Vagina (tissue), 2 donors: ENCODE results near the gene CABP5. TPM values are rescaled to one million over a fixed set of nuclear protein-coding genes. Genes with fewer than 3 reads are reported as not detected.
"Not testable (repeated sequence)": the region's sequence is repeated elsewhere in the genome, so short reads cannot be mapped to it uniquely, and the experiment has no call there.

Source experiments
- DNase-seq, 2 donors: peaks; one replicate each; pipeline ENCODE4 v3.0.0-alpha.2; 2017; ENCODE audit errors: extremely low spot score in 2 of 2
- H3K27ac ChIP-seq: fragments of 200-600 bp; sonication (generic); one replicate; pipeline ENCODE4 v1.5.1; 2019
- H3K27me3 ChIP-seq: fragments of 200-600 bp; sonication (generic); one replicate; pipeline ENCODE4 v1.5.1; 2019
- H3K36me3 ChIP-seq, 2 donors: fragments of 200-600 bp; sonication (generic); one replicate each; pipeline ENCODE4 v1.5.1; 2017 to 2019
- H3K4me1 ChIP-seq: fragments of 200-600 bp; sonication (generic); one replicate; pipeline ENCODE4 v1.5.1; 2019
- H3K4me3 ChIP-seq, 2 donors: fragments of 200-600 bp; sonication (generic); 1 replicate in 1 of 2; 2 replicates in 1 of 2; pipeline ENCODE4 v1.5.1; 2016 to 2019
- H3K9me3 ChIP-seq: fragments of 200-600 bp; sonication (generic); one replicate; pipeline ENCODE4 v1.5.1; 2019
- POLR2A ChIP-seq, 2 donors: fragments of 450-650 bp; IDR thresholded peaks; one replicate each; pipeline ENCODE4 v1.6.1; 2017; ENCODE audit warnings: antibody characterized with exemption in 2 of 2, mild to moderate bottlenecking in 2 of 2, moderate library complexity in 2 of 2
- POLR2AphosphoS5 ChIP-seq, 2 donors: sonication (generic); formaldehyde crosslinking; IDR thresholded peaks; one replicate each; pipeline ENCODE4 v1.9.0; 2017; ENCODE audit warnings: antibody characterized with exemption in 2 of 2, mild to moderate bottlenecking in 2 of 2, low read depth in 1 of 2; ENCODE audit not compliant: insufficient read depth in 1 of 2
- intact Hi-C: fragments of 100-400 bp; cut with DNase I; formaldehyde crosslinking; loops from one replicate; pipeline ENCODE4 v1.15.1; 2023
- total RNA-seq: library from RNA; depleted of rRNA; stranded (reverse); fragments of >200 nt; gene quantifications from one replicate; pipeline ENCODE4 v1.2.3, GENCODE V29; 2016
- TF ChIP-seq, protein P1 (sequence below), 3 experiments: fragments of 450-650 bp in 2 of 3; fragments of 200-600 bp in 1 of 3; sonication (generic) in 1 of 3; IDR thresholded peaks; one replicate each; pipeline ENCODE4 v1.5.1; 2017 to 2019; ENCODE audit warnings: antibody characterized with exemption in 3 of 3, mild to moderate bottlenecking in 2 of 3, moderate library complexity in 2 of 3

The CABP5 gene
- total RNA-seq, 1 donor from 2014 or later = not detected

DNA sequence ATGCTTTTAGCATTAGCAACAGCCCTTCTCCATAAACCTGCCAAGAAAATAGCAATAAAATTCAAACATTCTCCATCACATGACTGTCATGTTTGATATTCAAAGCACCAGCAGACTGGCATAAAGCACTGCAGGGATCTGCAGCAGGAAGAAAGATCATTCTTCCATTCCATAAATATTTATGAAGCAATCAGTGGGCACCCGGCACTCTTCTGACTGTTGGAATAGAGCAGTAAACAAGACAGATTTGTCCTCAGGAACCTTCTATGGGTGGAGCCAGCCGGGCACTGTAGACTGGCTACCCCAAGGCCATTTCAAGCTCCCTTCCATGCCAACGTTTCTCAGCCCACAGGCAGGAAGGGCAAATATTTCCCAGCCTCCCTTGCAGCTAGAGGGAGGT, 41.2 kb upstream of the CABP5 start:
- Histone ChIP-seq H3K9me3 (no peaks in the 10 kb centered on the region), H3K4me1 (no peaks in the 10 kb centered on the region), H3K4me3 (no peak overlapping the region), H3K27me3 (no peaks in the 10 kb centered on the region), H3K27ac (no peak overlapping the region), H3K36me3 (no peaks in the 10 kb centered on the region)
- TF ChIP-seq, protein P1, sequence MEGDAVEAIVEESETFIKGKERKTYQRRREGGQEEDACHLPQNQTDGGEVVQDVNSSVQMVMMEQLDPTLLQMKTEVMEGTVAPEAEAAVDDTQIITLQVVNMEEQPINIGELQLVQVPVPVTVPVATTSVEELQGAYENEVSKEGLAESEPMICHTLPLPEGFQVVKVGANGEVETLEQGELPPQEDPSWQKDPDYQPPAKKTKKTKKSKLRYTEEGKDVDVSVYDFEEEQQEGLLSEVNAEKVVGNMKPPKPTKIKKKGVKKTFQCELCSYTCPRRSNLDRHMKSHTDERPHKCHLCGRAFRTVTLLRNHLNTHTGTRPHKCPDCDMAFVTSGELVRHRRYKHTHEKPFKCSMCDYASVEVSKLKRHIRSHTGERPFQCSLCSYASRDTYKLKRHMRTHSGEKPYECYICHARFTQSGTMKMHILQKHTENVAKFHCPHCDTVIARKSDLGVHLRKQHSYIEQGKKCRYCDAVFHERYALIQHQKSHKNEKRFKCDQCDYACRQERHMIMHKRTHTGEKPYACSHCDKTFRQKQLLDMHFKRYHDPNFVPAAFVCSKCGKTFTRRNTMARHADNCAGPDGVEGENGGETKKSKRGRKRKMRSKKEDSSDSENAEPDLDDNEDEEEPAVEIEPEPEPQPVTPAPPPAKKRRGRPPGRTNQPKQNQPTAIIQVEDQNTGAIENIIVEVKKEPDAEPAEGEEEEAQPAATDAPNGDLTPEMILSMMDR (IDR thresholded peaks at IDR 0.05) = no peak
- TF ChIP-seq POLR2A (IDR thresholded peaks at IDR 0.05) = no peak
- TF ChIP-seq POLR2AphosphoS5 (IDR thresholded peaks at IDR 0.05; ENCODE audit: insufficient read depth in 1 of 2, low read depth in 1 of 2) = no peak
- DNase-seq = no peak
- intact Hi-C loops = no loop called here

DNA sequence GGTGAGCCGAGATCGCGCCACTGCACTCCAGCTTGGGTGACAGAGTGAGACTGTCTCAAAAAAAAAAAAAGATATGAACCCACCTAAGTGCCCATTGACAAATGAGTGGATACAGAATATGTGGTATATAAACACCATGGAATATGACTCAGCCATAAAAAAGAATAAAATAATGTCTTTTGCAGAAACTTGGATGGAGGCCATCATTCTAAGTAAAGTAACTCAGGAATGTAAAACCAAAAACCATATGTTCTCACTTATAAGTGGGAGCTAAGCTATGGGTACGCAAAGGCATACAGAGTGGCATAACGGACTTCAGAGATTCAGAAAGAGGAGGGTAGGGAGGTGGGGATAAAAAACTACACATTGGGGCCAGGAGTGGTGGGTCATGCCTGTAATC, 37.2 kb upstream of the CABP5 start:
- H3K27ac ChIP-seq = no peak overlapping the region
- no peaks in the 10 kb centered on the region for H3K4me1 ChIP-seq
- no peaks in the 10 kb centered on the region for H3K9me3 ChIP-seq
- intact Hi-C loops = no loop called here
- DNase-seq = no peak
- no peak overlapping the region for H3K4me3 ChIP-seq
- peaks cover 0 to 4% of the 10 kb centered on the region in 2 donors for H3K36me3 ChIP-seq
- TF ChIP-seq POLR2AphosphoS5 (IDR thresholded peaks at IDR 0.05; ENCODE audit: insufficient read depth in 1 of 2, low read depth in 1 of 2) (no peak), POLR2A (IDR thresholded peaks at IDR 0.05) (no peak)
- TF ChIP-seq, protein P1 (IDR thresholded peaks at IDR 0.05) = no peak
- H3K27me3 ChIP-seq = no peaks in the 10 kb centered on the region

DNA sequence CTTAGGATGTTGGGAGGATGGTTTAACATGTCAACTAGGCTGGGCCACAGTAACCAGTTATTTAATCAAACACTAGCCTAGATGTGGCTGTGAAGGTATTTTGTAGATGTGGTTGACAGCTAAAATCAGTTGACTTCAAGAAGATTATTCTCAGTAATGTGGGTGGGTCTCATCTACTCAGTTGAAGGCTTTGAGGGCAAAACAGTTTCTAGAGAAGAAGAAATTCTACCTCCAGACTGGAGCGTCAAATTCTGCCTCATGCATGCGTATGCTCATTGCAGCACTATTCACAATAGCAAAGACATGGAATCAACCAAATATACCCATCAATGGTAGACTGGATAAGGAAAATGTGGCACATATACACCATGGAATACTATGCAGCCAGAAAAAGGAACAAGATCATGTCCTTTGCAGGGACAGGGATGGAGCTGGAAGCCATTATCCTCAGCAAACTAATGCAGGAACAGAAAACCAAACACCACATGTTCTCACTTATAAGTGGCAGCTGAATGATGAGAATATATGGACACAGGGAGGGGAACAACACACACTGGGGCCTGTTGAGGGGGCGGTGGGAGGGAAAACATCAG, 26.4 kb upstream of the CABP5 start:
- DNase-seq, H3K36me3 ChIP-seq, H3K4me1 ChIP-seq, H3K9me3 ChIP-seq, H3K4me3 ChIP-seq, intact Hi-C loops, H3K27me3 ChIP-seq, H3K27ac ChIP-seq: not testable (repeated sequence)

DNA sequence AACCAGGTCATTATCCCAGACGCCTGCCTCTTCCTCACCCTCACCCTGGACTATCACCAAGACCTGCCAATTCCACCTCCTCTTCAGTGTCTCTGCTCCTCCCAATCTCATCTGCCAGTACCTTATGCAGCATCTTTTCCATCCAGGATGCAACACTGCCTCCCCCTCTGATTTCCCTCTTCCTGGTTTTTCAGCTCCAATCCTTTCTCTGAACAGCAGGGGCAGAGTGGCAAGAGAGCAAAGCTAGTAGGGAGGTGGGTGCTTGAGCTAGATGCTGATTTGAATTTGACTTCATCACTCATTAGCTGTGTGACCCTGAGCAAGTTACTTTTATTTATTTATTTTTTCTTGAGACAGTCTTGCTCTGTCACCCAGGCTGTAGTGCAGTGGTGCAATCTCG, 25.6 kb upstream of the CABP5 start:
- TF ChIP-seq, protein P1 (IDR thresholded peaks at IDR 0.05) = no peak
- TF ChIP-seq POLR2A (IDR thresholded peaks at IDR 0.05) (no peak), POLR2AphosphoS5 (IDR thresholded peaks at IDR 0.05; ENCODE audit: insufficient read depth in 1 of 2, low read depth in 1 of 2) (no peak)
- no peaks in the 10 kb centered on the region for H3K27me3 ChIP-seq
- no peaks in the 10 kb centered on the region for H3K9me3 ChIP-seq
- DNase-seq = no peak
- no peaks in the 10 kb centered on the region for H3K4me1 ChIP-seq
- H3K27ac ChIP-seq = no peak overlapping the region
- intact Hi-C loops = no loop called here
- H3K36me3 ChIP-seq = no peaks in the 10 kb centered on the region
- H3K4me3 ChIP-seq = no peak overlapping the region

DNA sequence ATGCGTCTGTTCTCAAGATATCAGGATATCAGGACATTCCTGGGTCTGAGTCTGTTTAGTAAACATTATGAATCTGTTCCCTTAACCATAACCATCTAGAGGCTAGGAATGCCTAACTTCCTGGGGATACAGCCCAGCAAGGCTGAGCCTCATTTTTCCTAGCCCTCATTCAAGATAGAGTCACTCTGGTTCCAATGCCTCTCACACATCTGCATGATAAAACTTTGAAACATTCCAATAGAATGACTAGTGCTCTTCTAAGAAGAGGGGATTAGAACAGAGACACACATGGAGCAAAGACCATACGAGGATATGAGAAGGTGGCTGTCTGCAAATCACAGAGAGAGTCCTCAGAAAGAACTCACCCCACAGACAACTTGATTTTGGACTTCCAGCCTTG, 20.6 kb upstream of the CABP5 start:
- intact Hi-C loops = no loop called here
- Histone ChIP-seq H3K27me3 (no peaks in the 10 kb centered on the region), H3K4me3 (no peak overlapping the region), H3K9me3 (no peaks in the 10 kb centered on the region), H3K36me3 (no peaks in the 10 kb centered on the region), H3K4me1 (no peaks in the 10 kb centered on the region), H3K27ac (no peak overlapping the region)
- TF ChIP-seq POLR2AphosphoS5 (IDR thresholded peaks at IDR 0.05; ENCODE audit: insufficient read depth in 1 of 2, low read depth in 1 of 2) (no peak), POLR2A (IDR thresholded peaks at IDR 0.05) (no peak)
- TF ChIP-seq, protein P1 (IDR thresholded peaks at IDR 0.05) = no peak
- DNase-seq = no peak
